Neural progenitor cell (in vitro differentiated cells): ENCODE measurements around the gene SLC16A4.
"Not testable (repeated sequence)": the region's sequence is repeated elsewhere in the genome, so short reads cannot be mapped to it uniquely, and the experiment has no call there.

Source experiments
- EZH2 ChIP-seq: fragments of 200-600 bp; sonication (generic); IDR thresholded peaks from 2 replicates; pipeline ENCODE4 v1.6.1; 2017; ENCODE audit warnings: antibody characterized with exemption, mild to moderate bottlenecking, moderate library complexity
- TF ChIP-seq, protein P1 (sequence below): fragments of 200-600 bp; sonication (generic); IDR thresholded peaks from 2 replicates; pipeline ENCODE4 v1.5.1; 2017; ENCODE audit warnings: antibody characterized with exemption, mild to moderate bottlenecking

DNA sequence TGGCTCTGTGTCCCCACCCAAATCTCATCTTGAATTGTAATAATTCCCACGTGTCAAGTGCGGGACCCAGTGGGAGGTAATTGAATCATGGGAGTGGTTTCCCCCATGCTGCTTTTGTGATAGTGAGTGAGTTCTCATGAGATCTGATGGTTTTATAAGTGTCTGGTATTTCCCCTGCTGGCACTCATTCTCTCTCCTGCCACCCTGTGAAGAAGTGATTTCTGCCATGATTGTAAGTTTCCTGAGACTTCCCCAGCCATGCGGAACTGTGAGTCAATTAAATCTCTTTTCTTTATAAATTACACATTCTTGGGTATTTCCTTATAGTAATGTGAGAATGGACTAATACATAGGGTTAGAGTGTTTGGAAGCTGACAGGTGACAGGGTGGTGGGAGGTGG is 49.0 kb upstream of the SLC16A4 start:
- TF ChIP-seq, protein P1, sequence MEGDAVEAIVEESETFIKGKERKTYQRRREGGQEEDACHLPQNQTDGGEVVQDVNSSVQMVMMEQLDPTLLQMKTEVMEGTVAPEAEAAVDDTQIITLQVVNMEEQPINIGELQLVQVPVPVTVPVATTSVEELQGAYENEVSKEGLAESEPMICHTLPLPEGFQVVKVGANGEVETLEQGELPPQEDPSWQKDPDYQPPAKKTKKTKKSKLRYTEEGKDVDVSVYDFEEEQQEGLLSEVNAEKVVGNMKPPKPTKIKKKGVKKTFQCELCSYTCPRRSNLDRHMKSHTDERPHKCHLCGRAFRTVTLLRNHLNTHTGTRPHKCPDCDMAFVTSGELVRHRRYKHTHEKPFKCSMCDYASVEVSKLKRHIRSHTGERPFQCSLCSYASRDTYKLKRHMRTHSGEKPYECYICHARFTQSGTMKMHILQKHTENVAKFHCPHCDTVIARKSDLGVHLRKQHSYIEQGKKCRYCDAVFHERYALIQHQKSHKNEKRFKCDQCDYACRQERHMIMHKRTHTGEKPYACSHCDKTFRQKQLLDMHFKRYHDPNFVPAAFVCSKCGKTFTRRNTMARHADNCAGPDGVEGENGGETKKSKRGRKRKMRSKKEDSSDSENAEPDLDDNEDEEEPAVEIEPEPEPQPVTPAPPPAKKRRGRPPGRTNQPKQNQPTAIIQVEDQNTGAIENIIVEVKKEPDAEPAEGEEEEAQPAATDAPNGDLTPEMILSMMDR, result not testable (repeated sequence)
- TF ChIP-seq EZH2, result not testable (repeated sequence)
